Trophoblast cell (in vitro differentiated cells and primary cell): ENCODE results near the gene ARHGAP4.

Source experiments
- DNase-seq, 2 donors: peaks; one replicate each; pipeline ENCODE4 v3.0.0-alpha.2; 2016
- H2AFZ ChIP-seq: 2 replicates; pipeline ENCODE4 v1.6.1; 2013; ENCODE audit warnings: low read length, moderate library complexity, mild to moderate bottlenecking; ENCODE audit not compliant: insufficient read depth, poor library complexity
- H2AK5ac ChIP-seq: 2 replicates; pipeline ENCODE4 v1.6.1; 2013; ENCODE audit warnings: mild to moderate bottlenecking, low read length
- H2BK120ac ChIP-seq: 2 replicates; pipeline ENCODE4 v1.6.1; 2013; ENCODE audit warnings: low read length, mild to moderate bottlenecking, moderate library complexity; ENCODE audit not compliant: insufficient read depth, poor library complexity
- H2BK12ac ChIP-seq: 2 replicates; pipeline ENCODE4 v1.6.1; 2013; ENCODE audit warnings: mild to moderate bottlenecking, low read length, moderate library complexity
- H2BK5ac ChIP-seq: 2 replicates; pipeline ENCODE4 v1.6.1; 2013; ENCODE audit warnings: low read length, low read depth, moderate library complexity, mild to moderate bottlenecking; ENCODE audit not compliant: poor library complexity
- H3K14ac ChIP-seq: 2 replicates; pipeline ENCODE4 v1.6.1; 2013; ENCODE audit warnings: mild to moderate bottlenecking, low read length
- H3K18ac ChIP-seq: 2 replicates; pipeline ENCODE4 v1.6.1; 2013; ENCODE audit warnings: mild to moderate bottlenecking, low read length
- H3K23ac ChIP-seq: 2 replicates; pipeline ENCODE4 v1.6.1; 2013; ENCODE audit warnings: low read length
- H3K27ac ChIP-seq: 2 replicates; pipeline ENCODE4 v1.5.1; 2013; ENCODE audit warnings: low read depth, mild to moderate bottlenecking, inconsistent platforms, low read length, moderate library complexity
- H3K27me3 ChIP-seq: 2 replicates; pipeline ENCODE4 v1.6.1; 2013; ENCODE audit warnings: inconsistent platforms, mild to moderate bottlenecking, low read length, moderate library complexity; ENCODE audit not compliant: insufficient read depth
- H3K36me3 ChIP-seq, 2 experiments: 1 replicate in 1 of 2; 2 replicates in 1 of 2; pipeline ENCODE4 v1.6.1; 2013; ENCODE audit warnings: low read length in 2 of 2, mild to moderate bottlenecking in 2 of 2, moderate library complexity in 1 of 2; ENCODE audit not compliant: insufficient read depth in 2 of 2, control insufficient read depth in 1 of 2
- H3K4ac ChIP-seq: 2 replicates; pipeline ENCODE4 v1.6.1; 2013; ENCODE audit warnings: low read depth, mild to moderate bottlenecking, low read length, moderate library complexity
- H3K4me1 ChIP-seq, 2 experiments: 1 replicate in 1 of 2; 2 replicates in 1 of 2; pipeline ENCODE4 v1.6.1; 2013; ENCODE audit warnings: low read length in 2 of 2, mild to moderate bottlenecking in 2 of 2, moderate library complexity in 1 of 2; ENCODE audit not compliant: insufficient read depth in 2 of 2, control insufficient read depth in 1 of 2
- H3K4me2 ChIP-seq: 2 replicates; pipeline ENCODE4 v1.6.1; 2013; ENCODE audit warnings: inconsistent platforms, mild to moderate bottlenecking, low read length, moderate library complexity
- H3K4me3 ChIP-seq: 2 replicates; pipeline ENCODE4 v1.5.1; 2013; ENCODE audit warnings: mild to moderate bottlenecking, low read depth, low read length, inconsistent platforms
- H3K79me1 ChIP-seq: one replicate; pipeline ENCODE4 v1.6.1; 2013; ENCODE audit warnings: low read length
- H3K79me2 ChIP-seq: 2 replicates; pipeline ENCODE4 v1.6.1; 2013; ENCODE audit warnings: low read length, mild to moderate bottlenecking; ENCODE audit not compliant: control insufficient read depth, insufficient read depth, poor library complexity
- H3K9ac ChIP-seq: 2 replicates; pipeline ENCODE4 v1.6.1; 2013; ENCODE audit warnings: mild to moderate bottlenecking, low read length
- H3K9me3 ChIP-seq: 2 replicates; pipeline ENCODE4 v1.6.1; 2013; ENCODE audit warnings: low read depth, mild to moderate bottlenecking, control low read depth, inconsistent platforms, low read length; ENCODE audit not compliant: insufficient read depth
- H4K12ac ChIP-seq: 2 replicates; pipeline ENCODE4 v1.6.1; 2013; ENCODE audit warnings: low read depth, mild to moderate bottlenecking, low read length, moderate library complexity
- H4K8ac ChIP-seq: 2 replicates; pipeline ENCODE4 v1.6.1; 2013; ENCODE audit warnings: low read depth, mild to moderate bottlenecking, low read length, moderate library complexity
- H4K91ac ChIP-seq: one replicate; pipeline ENCODE4 v1.6.1; 2013; ENCODE audit warnings: low read depth, mild to moderate bottlenecking, low read length, moderate library complexity
- WGBS: extraction: QIAGEN DNeasy Blood & Tissue Kit; methylation state at CpG from one replicate; pipeline ENCODE4 v1.1.7; 2013; ENCODE audit warnings: missing lambda C conversion rate; ENCODE audit not compliant: insufficient read length, insufficient coverage; ENCODE audit errors: extremely low coverage; 5-methylcytosine and 5-hydroxymethylcytosine counted together

Gene ARHGAP4

GRCh38 chrX:153968754-153969124 is 42.7 kb upstream of the ARHGAP4 start:
- DNase-seq, result no peak
- peak overlapping the region; percentile 96 for H3K4me2 ChIP-seq
- peak overlapping the region; percentile 83 for H3K4ac ChIP-seq
- H3K79me2 ChIP-seq, result peaks cover 61% of the 10 kb centered on the region
- H3K36me3 ChIP-seq, result peaks cover 26 to 34% of the 10 kb centered on the region in 2 experiments
- H4K12ac ChIP-seq, result no peak overlapping the region
- no peak overlapping the region for H3K23ac ChIP-seq
- H2AK5ac ChIP-seq, result no peak overlapping the region
- no CpG with 5 or more reads among the region's 12 CpGs for WGBS
- H2BK12ac ChIP-seq, result no peak overlapping the region
- H2BK120ac ChIP-seq, result no peak overlapping the region
- no peak overlapping the region for H3K9ac ChIP-seq
- no peaks in the 10 kb centered on the region for H3K27me3 ChIP-seq
- H3K27ac ChIP-seq, result no peak overlapping the region
- H3K18ac ChIP-seq, result no peak overlapping the region
- no peak overlapping the region for H2AFZ ChIP-seq
- peaks cover 7 to 14% of the 10 kb centered on the region in 2 experiments for H3K4me1 ChIP-seq
- no peak overlapping the region for H4K91ac ChIP-seq
- H3K14ac ChIP-seq, result no peak overlapping the region
- peaks cover 21% of the 10 kb centered on the region for H3K79me1 ChIP-seq
- H2BK5ac ChIP-seq, result no peak overlapping the region
- no peak overlapping the region for H4K8ac ChIP-seq
- no peaks in the 10 kb centered on the region for H3K9me3 ChIP-seq
- H3K4me3 ChIP-seq, result no peak overlapping the region

GRCh38 chrX:153968255-153968654 is 42.2 kb upstream of the ARHGAP4 start:
- H3K4me3 ChIP-seq, result no peak overlapping the region
- H3K79me1 ChIP-seq, result peaks cover 21% of the 10 kb centered on the region
- H2BK120ac ChIP-seq, result no peak overlapping the region
- no peaks in the 10 kb centered on the region for H3K9me3 ChIP-seq
- H3K27me3 ChIP-seq, result no peaks in the 10 kb centered on the region
- no peak overlapping the region for H3K9ac ChIP-seq
- no CpG with 5 or more reads among the region's 9 CpGs for WGBS
- no peak overlapping the region for H3K14ac ChIP-seq
- H3K4ac ChIP-seq, result peak overlapping the region; percentile 83
- no peak overlapping the region for H2AFZ ChIP-seq
- H3K4me1 ChIP-seq, result peaks cover 7 to 10% of the 10 kb centered on the region in 2 experiments
- DNase-seq, result no peak
- no peak overlapping the region for H2BK12ac ChIP-seq
- no peak overlapping the region for H2BK5ac ChIP-seq
- H4K91ac ChIP-seq, result no peak overlapping the region
- no peak overlapping the region for H3K23ac ChIP-seq
- H3K27ac ChIP-seq, result no peak overlapping the region
- no peak overlapping the region for H4K12ac ChIP-seq
- H4K8ac ChIP-seq, result no peak overlapping the region
- peaks cover 61% of the 10 kb centered on the region for H3K79me2 ChIP-seq
- H3K18ac ChIP-seq, result no peak overlapping the region
- H3K36me3 ChIP-seq, result peaks cover 31 to 39% of the 10 kb centered on the region in 2 experiments
- H3K4me2 ChIP-seq, result no peak overlapping the region
- H2AK5ac ChIP-seq, result no peak overlapping the region

DNA sequence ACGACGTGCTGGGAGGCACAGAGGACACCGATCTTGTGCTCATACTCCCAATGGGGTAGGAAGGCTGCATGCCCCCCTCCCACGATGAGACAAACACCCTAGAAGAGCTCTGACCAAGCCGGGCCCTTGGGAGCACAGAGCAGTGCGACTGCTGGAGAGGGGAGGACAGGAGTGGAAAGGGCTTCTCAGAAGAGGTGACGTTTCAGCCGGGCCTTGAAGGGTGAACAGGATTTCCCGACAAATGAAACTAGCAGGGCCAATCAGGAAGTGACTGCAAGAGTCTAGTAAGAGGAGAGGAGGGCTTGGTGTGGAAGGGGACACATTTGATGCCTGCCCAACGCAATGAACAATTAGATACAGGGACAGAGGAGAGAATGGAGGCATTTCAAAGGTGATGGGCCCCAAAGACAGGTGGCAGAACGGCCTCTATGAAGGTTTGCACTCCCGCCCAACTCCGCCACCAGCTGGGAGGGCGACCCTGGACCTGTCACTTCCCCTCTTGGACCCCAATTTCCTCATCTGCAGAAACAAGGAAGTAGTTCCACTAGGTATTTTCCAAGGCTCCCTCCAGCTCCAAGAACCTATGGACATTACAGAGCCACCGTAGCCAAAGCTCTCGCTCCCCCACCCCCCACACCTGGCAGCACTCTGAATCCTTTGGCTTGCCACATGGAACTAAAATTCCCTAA is 41.6 kb upstream of the ARHGAP4 start:
- H2BK5ac ChIP-seq, result no peak overlapping the region
- no peak overlapping the region for H3K9ac ChIP-seq
- H2AFZ ChIP-seq, result no peak overlapping the region
- DNase-seq, result no peak
- H3K23ac ChIP-seq, result no peak overlapping the region
- H2BK12ac ChIP-seq, result no peak overlapping the region
- WGBS, result no CpG with 5 or more reads among the region's 16 CpGs
- H4K8ac ChIP-seq, result no peak overlapping the region
- H3K18ac ChIP-seq, result no peak overlapping the region
- no peak overlapping the region for H4K91ac ChIP-seq
- H3K14ac ChIP-seq, result no peak overlapping the region
- peaks cover 19% of the 10 kb centered on the region for H3K79me1 ChIP-seq
- H3K4ac ChIP-seq, result peak overlapping the region; percentile 83
- H3K36me3 ChIP-seq, result peaks cover 37 to 45% of the 10 kb centered on the region in 2 experiments
- H3K27me3 ChIP-seq, result no peaks in the 10 kb centered on the region
- no peak overlapping the region for H2BK120ac ChIP-seq
- no peak overlapping the region for H3K4me2 ChIP-seq
- no peak overlapping the region for H4K12ac ChIP-seq
- H3K79me2 ChIP-seq, result peaks cover 61% of the 10 kb centered on the region
- H2AK5ac ChIP-seq, result no peak overlapping the region
- no peak overlapping the region for H3K27ac ChIP-seq
- peaks cover 7 to 9% of the 10 kb centered on the region in 2 experiments for H3K4me1 ChIP-seq
- H3K9me3 ChIP-seq, result no peaks in the 10 kb centered on the region
- H3K4me3 ChIP-seq, result no peak overlapping the region

GRCh38 chrX:153966841-153967535 is 40.9 kb upstream of the ARHGAP4 start:
- H3K27ac ChIP-seq, result no peak overlapping the region
- no peak overlapping the region for H2AK5ac ChIP-seq
- H3K9me3 ChIP-seq, result no peaks in the 10 kb centered on the region
- H3K9ac ChIP-seq, result no peak overlapping the region
- DNase-seq, result no peak
- H3K27me3 ChIP-seq, result no peaks in the 10 kb centered on the region
- H4K12ac ChIP-seq, result no peak overlapping the region
- H2BK5ac ChIP-seq, result no peak overlapping the region
- no CpG with 5 or more reads among the region's 14 CpGs for WGBS
- H3K14ac ChIP-seq, result no peak overlapping the region
- no peak overlapping the region for H3K23ac ChIP-seq
- H2BK120ac ChIP-seq, result no peak overlapping the region
- H3K79me2 ChIP-seq, result peaks cover 59% of the 10 kb centered on the region
- H3K4ac ChIP-seq, result peak overlapping the region; percentile 83
- H3K18ac ChIP-seq, result no peak overlapping the region
- no peak overlapping the region for H2BK12ac ChIP-seq
- H2AFZ ChIP-seq, result no peak overlapping the region
- no peak overlapping the region for H4K8ac ChIP-seq
- H3K4me1 ChIP-seq, result peaks cover 7 to 9% of the 10 kb centered on the region in 2 experiments
- H3K79me1 ChIP-seq, result peaks cover 15% of the 10 kb centered on the region
- H3K4me2 ChIP-seq, result no peak overlapping the region
- no peak overlapping the region for H3K4me3 ChIP-seq
- no peak overlapping the region for H4K91ac ChIP-seq
- peaks cover 44 to 52% of the 10 kb centered on the region in 2 experiments for H3K36me3 ChIP-seq
